K562 (cell line): ENCODE data around the gene ITPK1.

ENCODE experiments used
- NFIC ChIP-seq: fragments of 450-650 bp; IDR thresholded peaks from 2 replicates; pipeline ENCODE4 v1.6.1; 2017; ENCODE audit warnings: mild to moderate bottlenecking, inconsistent platforms
- PRPF4 ChIP-seq: fragments of 200-400 bp; formaldehyde crosslinking; IDR thresholded peaks from one replicate; pipeline ENCODE4 v1.6.1; 2017; ENCODE audit warnings: low read length, low read depth, mild to moderate bottlenecking; ENCODE audit not compliant: insufficient read depth, poor library complexity, severe bottlenecking
- TF ChIP-seq, protein P1 (sequence below): fragments of 150-350 bp; IDR thresholded peaks from 2 replicates; pipeline ENCODE4 v1.6.1; 2014; ENCODE audit warnings: low read depth, mild to moderate bottlenecking, low read length, borderline replicate concordance
- TF ChIP-seq, protein P2 (sequence below), 3 experiments: IDR thresholded peaks in 2 of 3; conservative IDR thresholded peaks in 1 of 3; 2 replicates each; pipeline ENCODE4 v1.5.1; 2011 to 2012; ENCODE audit warnings: low read length in 3 of 3, mild to moderate bottlenecking in 3 of 3, control low read depth in 2 of 3, improper control_type of control experiment in 1 of 3, inconsistent platforms in 1 of 3, low read depth in 1 of 3, mixed read lengths in 1 of 3, moderate library complexity in 1 of 3; ENCODE audit not compliant: insufficient read depth in 2 of 3
- TF ChIP-seq, protein P3 (sequence below), 2 experiments: fragments of 450-650 bp in 1 of 2; sonication (generic) in 1 of 2; formaldehyde crosslinking in 1 of 2; IDR thresholded peaks in 1 of 2; conservative IDR thresholded peaks in 1 of 2; 2 replicates each; pipeline versions ENCODE4 v1.6.1 to v1.8.1; 2016 to 2023; ENCODE audit warnings: mild to moderate bottlenecking in 2 of 2, moderate library complexity in 2 of 2, inconsistent platforms in 1 of 2, missing genetic modification reagents in 1 of 2
- TF ChIP-seq, protein P4 (sequence below): sonication (generic); formaldehyde crosslinking; IDR thresholded peaks from 2 replicates; pipeline ENCODE4 v1.8.0; 2022; ENCODE audit warnings: mild to moderate bottlenecking, missing genetic modification reagents, borderline replicate concordance
- TF ChIP-seq, protein P5 (sequence below): conservative IDR thresholded peaks from 2 replicates; pipeline ENCODE4 v1.6.1; 2011; ENCODE audit warnings: low read depth, mild to moderate bottlenecking, low read length; ENCODE audit not compliant: control insufficient read depth

DNA sequence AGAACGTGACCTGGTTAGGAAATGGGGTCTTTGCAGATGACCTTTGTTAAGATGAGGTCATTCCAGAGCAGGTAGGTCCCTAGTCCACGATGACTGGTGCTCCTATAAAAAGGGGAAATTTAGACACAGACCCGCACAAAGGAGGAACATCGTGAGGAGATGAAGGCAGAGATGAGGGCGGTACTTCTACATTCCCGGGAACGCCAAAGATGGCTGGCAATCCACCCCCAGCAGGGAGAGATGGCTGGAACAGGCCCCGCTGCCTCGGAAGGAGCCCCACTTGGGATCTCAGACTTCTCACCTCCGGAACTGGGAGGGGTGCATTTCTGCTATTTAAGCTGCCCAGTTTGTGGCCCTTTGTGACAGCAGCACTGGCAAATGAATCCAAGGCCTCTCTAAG lies 85.0 kb downstream of the ITPK1 start:
- TF ChIP-seq PRPF4 (no peak), NFIC (no peak)
- TF ChIP-seq, protein P1, sequence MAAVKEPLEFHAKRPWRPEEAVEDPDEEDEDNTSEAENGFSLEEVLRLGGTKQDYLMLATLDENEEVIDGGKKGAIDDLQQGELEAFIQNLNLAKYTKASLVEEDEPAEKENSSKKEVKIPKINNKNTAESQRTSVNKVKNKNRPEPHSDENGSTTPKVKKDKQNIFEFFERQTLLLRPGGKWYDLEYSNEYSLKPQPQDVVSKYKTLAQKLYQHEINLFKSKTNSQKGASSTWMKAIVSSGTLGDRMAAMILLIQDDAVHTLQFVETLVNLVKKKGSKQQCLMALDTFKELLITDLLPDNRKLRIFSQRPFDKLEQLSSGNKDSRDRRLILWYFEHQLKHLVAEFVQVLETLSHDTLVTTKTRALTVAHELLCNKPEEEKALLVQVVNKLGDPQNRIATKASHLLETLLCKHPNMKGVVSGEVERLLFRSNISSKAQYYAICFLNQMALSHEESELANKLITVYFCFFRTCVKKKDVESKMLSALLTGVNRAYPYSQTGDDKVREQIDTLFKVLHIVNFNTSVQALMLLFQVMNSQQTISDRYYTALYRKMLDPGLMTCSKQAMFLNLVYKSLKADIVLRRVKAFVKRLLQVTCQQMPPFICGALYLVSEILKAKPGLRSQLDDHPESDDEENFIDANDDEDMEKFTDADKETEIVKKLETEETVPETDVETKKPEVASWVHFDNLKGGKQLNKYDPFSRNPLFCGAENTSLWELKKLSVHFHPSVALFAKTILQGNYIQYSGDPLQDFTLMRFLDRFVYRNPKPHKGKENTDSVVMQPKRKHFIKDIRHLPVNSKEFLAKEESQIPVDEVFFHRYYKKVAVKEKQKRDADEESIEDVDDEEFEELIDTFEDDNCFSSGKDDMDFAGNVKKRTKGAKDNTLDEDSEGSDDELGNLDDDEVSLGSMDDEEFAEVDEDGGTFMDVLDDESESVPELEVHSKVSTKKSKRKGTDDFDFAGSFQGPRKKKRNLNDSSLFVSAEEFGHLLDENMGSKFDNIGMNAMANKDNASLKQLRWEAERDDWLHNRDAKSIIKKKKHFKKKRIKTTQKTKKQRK: no peak
- TF ChIP-seq, protein P2, sequence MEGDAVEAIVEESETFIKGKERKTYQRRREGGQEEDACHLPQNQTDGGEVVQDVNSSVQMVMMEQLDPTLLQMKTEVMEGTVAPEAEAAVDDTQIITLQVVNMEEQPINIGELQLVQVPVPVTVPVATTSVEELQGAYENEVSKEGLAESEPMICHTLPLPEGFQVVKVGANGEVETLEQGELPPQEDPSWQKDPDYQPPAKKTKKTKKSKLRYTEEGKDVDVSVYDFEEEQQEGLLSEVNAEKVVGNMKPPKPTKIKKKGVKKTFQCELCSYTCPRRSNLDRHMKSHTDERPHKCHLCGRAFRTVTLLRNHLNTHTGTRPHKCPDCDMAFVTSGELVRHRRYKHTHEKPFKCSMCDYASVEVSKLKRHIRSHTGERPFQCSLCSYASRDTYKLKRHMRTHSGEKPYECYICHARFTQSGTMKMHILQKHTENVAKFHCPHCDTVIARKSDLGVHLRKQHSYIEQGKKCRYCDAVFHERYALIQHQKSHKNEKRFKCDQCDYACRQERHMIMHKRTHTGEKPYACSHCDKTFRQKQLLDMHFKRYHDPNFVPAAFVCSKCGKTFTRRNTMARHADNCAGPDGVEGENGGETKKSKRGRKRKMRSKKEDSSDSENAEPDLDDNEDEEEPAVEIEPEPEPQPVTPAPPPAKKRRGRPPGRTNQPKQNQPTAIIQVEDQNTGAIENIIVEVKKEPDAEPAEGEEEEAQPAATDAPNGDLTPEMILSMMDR (IDR thresholded peaks at IDR 0.05 in 2 of 3, conservative IDR thresholded peaks at IDR 0.05 in 1 of 3; ENCODE audit: insufficient read depth in 2 of 3, low read depth in 1 of 3, low read length in 3 of 3): no peak
- TF ChIP-seq, protein P3, sequence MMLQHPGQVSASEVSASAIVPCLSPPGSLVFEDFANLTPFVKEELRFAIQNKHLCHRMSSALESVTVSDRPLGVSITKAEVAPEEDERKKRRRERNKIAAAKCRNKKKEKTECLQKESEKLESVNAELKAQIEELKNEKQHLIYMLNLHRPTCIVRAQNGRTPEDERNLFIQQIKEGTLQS (IDR thresholded peaks at IDR 0.05): no peak
- TF ChIP-seq, protein P3 (CRISPR knock-in tag; conservative IDR thresholded peaks at IDR 0.05): no peak
- TF ChIP-seq, protein P4, sequence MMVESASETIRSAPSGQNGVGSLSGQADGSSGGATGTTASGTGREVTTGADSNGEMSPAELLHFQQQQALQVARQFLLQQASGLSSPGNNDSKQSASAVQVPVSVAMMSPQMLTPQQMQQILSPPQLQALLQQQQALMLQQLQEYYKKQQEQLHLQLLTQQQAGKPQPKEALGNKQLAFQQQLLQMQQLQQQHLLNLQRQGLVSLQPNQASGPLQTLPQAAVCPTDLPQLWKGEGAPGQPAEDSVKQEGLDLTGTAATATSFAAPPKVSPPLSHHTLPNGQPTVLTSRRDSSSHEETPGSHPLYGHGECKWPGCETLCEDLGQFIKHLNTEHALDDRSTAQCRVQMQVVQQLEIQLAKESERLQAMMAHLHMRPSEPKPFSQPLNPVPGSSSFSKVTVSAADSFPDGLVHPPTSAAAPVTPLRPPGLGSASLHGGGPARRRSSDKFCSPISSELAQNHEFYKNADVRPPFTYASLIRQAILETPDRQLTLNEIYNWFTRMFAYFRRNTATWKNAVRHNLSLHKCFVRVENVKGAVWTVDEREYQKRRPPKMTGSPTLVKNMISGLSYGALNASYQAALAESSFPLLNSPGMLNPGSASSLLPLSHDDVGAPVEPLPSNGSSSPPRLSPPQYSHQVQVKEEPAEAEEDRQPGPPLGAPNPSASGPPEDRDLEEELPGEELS: no peak
- TF ChIP-seq, protein P5, sequence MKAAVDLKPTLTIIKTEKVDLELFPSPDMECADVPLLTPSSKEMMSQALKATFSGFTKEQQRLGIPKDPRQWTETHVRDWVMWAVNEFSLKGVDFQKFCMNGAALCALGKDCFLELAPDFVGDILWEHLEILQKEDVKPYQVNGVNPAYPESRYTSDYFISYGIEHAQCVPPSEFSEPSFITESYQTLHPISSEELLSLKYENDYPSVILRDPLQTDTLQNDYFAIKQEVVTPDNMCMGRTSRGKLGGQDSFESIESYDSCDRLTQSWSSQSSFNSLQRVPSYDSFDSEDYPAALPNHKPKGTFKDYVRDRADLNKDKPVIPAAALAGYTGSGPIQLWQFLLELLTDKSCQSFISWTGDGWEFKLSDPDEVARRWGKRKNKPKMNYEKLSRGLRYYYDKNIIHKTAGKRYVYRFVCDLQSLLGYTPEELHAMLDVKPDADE: no peak
